Esophagus (tissue), 2 donors: ENCODE data around the gene OTUD7B. TPM values are rescaled to one million over a fixed set of nuclear protein-coding genes. Genes with fewer than 3 reads are reported as not detected.

Source experiments
- H3K27ac ChIP-seq, 2 donors: one replicate each; pipeline ENCODE4 v1.5.1; 2013; ENCODE audit warnings: low read depth in 2 of 2, mild to moderate bottlenecking in 2 of 2, inconsistent platforms in 1 of 2, low read length in 1 of 2, moderate library complexity in 1 of 2
- H3K27me3 ChIP-seq, 2 donors: one replicate each; pipeline ENCODE4 v1.6.1; 2013; ENCODE audit warnings: low read length in 2 of 2, control low read depth in 1 of 2, mild to moderate bottlenecking in 1 of 2; ENCODE audit not compliant: insufficient read depth in 2 of 2, control insufficient read depth in 1 of 2
- H3K36me3 ChIP-seq, 2 donors: one replicate each; pipeline ENCODE4 v1.6.1; 2013; ENCODE audit warnings: low read length in 1 of 2; ENCODE audit not compliant: control insufficient read depth in 2 of 2, insufficient read depth in 2 of 2
- H3K4me1 ChIP-seq, 2 donors: one replicate each; pipeline ENCODE4 v1.6.1; 2013; ENCODE audit warnings: low read length in 1 of 2; ENCODE audit not compliant: control insufficient read depth in 2 of 2, insufficient read depth in 2 of 2
- H3K4me3 ChIP-seq, 2 donors: one replicate each; pipeline ENCODE4 v1.5.1; 2013; ENCODE audit warnings: low read length in 2 of 2, mild to moderate bottlenecking in 2 of 2, low read depth in 1 of 2, moderate library complexity in 1 of 2
- H3K9me3 ChIP-seq, 2 donors: one replicate each; pipeline ENCODE4 v1.6.1; 2013; ENCODE audit warnings: mild to moderate bottlenecking in 2 of 2, low read depth in 1 of 2, low read length in 1 of 2, moderate library complexity in 1 of 2; ENCODE audit not compliant: control insufficient read depth in 2 of 2, insufficient read depth in 1 of 2
- WGBS, 2 donors: extraction: QIAGEN DNeasy Blood & Tissue Kit; methylation state at CpG; one replicate each; pipeline ENCODE4 v1.1.7; 2013; 5-methylcytosine and 5-hydroxymethylcytosine counted together
- polyA plus RNA-seq, 2 donors: library from polyadenylated mRNA; stranded (reverse); fragments of 200-250 nt; gene quantifications; one replicate each; pipeline ENCODE4 v1.2.3, GENCODE V29; 2013
- donor health status: healthy with polysubstance abuse.
- donor health status: Bipolar disorder and iron deficiency.

OTUD7B gene
- polyA plus RNA-seq, 2 donors: 2.6 to 4.7 TPM

DNA sequence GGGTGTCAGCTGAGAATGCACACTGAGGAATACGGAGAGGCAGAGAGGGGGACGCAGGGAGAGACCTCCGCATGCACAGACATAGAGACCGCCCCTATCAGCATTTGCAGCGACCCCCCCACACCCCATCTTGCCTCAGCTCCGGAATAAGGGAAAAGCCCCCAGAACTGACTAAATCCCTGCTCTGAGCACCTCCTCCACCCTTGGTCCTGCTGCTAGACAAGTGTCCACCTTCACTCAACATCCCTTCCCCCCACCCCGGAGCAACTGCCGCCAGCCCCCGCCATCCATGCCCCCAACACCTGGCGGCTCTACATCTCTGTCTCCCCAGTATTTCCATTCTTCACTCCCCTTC lies 93.7 kb downstream of the OTUD7B start:
- peak overlapping the region in 1 of 2 donors; percentile 29 for H3K4me3 ChIP-seq
- H3K36me3 ChIP-seq: no peaks in the 10 kb centered on the region
- no peaks in the 10 kb centered on the region for H3K9me3 ChIP-seq
- peaks cover 2 to 5% of the 10 kb centered on the region in 2 donors for H3K4me1 ChIP-seq
- H3K27me3 ChIP-seq: no peaks in the 10 kb centered on the region
- 10 to 15% methylated on average over 10 of the region's 10 CpGs for WGBS, 2 donors
- H3K27ac ChIP-seq: no peak overlapping the region

DNA sequence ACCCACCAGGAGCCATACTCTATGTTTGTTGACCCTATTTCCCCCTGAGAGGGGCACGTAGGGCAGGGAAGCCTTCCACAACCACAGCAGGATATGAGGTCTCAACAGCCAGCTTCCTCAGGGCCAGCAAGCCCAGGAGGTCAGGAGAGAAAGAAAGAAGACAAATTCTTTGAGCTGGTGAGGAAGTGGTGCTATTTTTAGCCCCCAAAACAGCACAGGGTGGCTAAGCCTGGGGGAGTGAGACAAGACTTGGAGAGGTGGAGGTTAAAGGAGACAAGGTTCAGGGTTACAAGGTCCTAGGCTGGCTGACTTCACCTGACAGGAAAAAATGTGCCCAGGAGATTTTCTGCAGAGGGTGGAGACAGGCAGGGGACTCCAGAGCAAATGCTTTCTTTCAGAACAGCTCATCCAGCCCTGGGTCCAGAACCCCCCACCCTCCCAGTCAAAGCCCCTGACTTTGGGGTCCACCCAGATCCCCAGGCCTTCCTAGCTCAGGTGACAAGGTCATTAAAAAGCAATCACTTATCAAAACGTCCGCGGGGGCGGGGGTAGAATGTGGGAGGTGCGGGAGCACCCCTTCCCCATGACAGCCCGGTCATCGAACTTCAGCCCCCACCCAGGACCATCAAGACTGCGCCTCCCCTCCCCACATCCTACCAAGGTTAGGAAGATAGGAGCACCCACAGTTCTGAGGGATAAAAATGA lies 94.2 kb downstream of the OTUD7B start:
- H3K4me3 ChIP-seq: no peak overlapping the region

DNA sequence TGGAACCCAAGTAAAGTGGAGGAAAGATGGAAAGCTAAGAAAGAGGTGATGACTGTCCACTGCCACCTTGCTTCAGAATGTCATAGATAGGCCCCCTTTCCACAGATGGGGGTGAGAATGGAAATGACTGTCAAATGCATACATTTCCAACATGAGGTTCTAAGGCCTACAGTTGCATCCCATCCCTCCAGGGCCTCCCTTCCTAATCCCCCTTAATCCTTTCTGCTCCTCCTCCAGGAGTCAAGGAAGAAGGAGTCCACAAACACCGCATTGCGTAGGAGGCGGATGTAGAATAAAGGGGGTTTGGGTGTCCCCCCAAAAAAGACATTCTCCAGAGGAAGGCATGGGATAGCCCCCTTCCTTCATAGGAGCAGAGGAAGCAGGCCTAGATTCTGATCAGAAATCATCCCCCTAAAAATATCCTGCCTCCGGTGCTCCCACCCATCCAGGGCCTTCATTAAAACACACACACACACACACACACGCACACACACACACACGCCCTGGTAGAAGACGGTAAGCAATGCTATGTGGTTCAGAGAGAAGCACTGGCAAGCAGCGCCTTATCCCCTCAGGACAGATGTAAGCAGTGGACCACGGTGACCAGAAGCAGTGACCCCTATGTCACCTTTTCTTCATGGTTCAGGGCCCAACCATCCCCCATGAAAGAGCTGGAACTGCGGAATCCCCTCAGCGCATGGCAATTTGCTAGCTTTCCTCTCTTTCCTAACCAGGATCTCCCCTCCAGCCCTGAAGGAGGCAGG lies 94.9 kb downstream of the OTUD7B start:
- 84% methylated on average over 11 of the region's 11 CpGs for WGBS, 2 donors
- Histone ChIP-seq H3K27me3 (no peaks in the 10 kb centered on the region), H3K4me1 (peaks cover 2 to 5% of the 10 kb centered on the region in 2 donors), H3K27ac (no peak overlapping the region), H3K36me3 (no peaks in the 10 kb centered on the region), H3K4me3 (no peak overlapping the region), H3K9me3 (no peaks in the 10 kb centered on the region)

More for the DNA sequence above, 94.2 kb downstream of the OTUD7B start:
- 21 to 31% methylated on average over 9 of the region's 9 CpGs for WGBS, 2 donors
- Histone ChIP-seq H3K27ac (no peak overlapping the region), H3K27me3 (no peaks in the 10 kb centered on the region), H3K4me1 (peaks cover 2 to 5% of the 10 kb centered on the region in 2 donors), H3K36me3 (no peaks in the 10 kb centered on the region), H3K9me3 (no peaks in the 10 kb centered on the region)

DNA sequence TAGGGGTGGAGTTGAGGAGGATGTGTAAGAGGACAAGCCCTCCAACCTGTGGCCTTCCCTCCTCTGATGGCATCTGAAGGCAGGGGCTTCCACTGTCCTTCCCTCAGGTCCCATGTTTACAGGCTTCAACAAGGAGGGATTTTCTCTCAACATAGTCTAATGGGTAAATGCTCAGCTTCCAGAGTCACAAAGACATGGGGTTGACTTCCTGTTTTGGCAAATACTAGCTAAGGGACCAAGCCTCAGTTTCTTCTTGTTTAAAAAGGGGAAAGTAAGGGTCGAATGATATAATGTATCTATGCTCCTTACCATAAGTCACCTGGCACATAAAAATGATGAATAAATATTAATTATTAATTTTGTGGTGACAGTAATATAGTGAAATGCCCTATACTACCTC lies 96.0 kb downstream of the OTUD7B start:
- no peaks in the 10 kb centered on the region for H3K36me3 ChIP-seq
- WGBS, 2 donors: 82 to 84% methylated on average over 1 of the region's 1 CpG
- H3K4me3 ChIP-seq: no peak overlapping the region
- no peaks in the 10 kb centered on the region for H3K9me3 ChIP-seq
- no peak overlapping the region for H3K27ac ChIP-seq
- no peaks in the 10 kb centered on the region for H3K27me3 ChIP-seq
- peaks cover 2 to 5% of the 10 kb centered on the region in 2 donors for H3K4me1 ChIP-seq

DNA sequence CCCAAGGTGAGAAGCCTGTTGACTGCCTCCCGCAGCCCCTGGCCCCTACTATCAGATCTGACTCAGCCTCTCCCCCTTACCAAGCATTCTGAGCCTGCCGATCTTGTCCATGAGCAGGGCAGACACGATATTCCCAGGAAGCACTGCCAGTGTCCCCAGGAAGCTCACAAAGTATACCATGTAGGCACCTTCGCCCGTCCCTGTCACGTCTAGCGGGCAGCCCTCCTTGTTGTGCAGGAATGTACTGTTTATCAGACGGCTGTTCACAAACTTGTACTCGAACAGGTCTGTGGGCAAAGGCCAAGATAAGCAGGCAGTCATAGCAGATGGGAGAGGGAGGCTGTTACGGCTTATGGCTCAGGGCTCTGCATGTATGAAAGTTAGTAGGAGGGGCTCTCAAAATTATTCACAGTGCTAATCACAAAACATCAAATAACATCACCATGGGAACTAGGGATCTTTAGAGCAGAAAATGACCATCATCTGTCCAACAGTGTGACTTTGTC lies 103.9 kb downstream of the OTUD7B start:
- H3K4me1 ChIP-seq: no peaks in the 10 kb centered on the region
- WGBS, 2 donors: 78 to 87% methylated on average over 10 of the region's 10 CpGs
- no peaks in the 10 kb centered on the region for H3K36me3 ChIP-seq
- no peak overlapping the region for H3K4me3 ChIP-seq
- no peak overlapping the region for H3K27ac ChIP-seq
- no peaks in the 10 kb centered on the region for H3K27me3 ChIP-seq
- no peaks in the 10 kb centered on the region for H3K9me3 ChIP-seq

DNA sequence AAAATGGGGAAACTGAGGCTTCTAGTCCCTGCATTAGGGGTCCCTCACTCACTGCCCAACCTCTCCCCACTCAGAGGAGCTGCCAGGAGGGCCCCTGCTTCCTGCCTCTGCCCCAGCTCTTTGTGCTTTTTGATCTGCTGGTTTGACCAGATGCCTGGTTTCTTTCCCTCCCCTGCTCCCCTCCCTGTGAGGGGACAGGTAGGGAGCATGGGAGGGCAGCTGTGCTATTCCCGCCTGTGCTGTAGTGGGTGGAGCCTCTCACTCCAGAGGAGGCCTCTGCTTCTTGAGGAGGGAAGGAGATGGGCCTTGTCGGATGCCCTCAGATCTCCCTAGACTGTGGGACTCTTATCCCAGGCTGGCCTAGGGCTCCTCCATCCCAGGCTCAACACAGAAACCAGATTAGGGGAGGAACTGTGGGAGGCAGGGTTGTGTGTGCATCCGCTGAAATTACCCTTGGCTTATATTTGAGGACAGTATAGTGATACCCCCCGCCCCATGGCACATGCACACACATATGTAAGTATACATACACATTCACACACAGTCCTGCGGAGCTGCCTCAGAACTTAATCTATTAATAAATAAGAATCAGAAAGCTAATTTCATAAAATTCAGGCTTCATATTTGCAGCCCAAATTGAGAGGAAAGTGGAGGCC lies 106.6 kb downstream of the OTUD7B start:
- Histone ChIP-seq H3K9me3 (no peaks in the 10 kb centered on the region), H3K4me1 (peaks cover 0 to 7% of the 10 kb centered on the region in 2 donors), H3K4me3 (no peak overlapping the region), H3K36me3 (no peaks in the 10 kb centered on the region), H3K27ac (no peak overlapping the region), H3K27me3 (no peaks in the 10 kb centered on the region)
- WGBS, 2 donors: 84% methylated on average over 4 to 5 of the region's 5 CpGs

DNA sequence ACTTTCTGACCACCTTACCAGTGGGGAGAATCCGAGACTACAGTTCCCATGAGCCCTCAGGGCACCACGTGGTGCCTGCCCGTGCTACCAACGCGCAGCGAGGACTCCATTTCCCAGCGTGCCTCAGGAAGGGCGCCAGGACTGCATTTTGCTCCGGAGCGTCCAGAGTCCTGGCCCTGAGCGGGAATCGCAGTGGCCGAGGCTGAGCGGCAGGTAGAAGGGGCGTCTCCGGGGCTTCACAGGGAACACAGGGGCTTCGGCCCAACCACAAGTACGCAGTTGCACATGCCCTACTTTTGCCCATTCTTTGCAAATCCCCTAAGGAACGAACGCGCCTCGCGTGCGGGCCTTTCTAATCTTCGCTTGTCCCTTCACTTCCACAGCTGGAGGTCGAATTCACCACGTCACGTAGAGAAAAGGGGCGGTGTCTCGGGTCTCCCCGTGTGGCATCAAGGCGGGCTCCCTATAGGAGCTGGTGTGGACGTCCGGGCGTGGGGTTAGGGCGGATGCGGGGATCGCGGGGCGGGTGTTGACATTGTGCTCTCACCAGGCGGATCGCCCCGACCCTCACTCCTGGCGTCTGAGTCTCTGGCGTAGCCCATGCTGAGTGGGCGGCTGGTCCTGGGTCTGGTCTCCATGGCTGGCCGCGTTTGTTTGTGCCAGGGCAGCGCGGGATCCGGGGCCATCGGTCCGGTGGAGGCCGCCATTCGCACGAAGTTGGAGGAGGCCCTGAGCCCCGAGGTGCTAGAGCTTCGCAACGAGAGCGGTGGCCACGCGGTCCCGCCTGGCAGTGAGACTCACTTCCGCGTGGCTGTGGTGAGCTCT lies 110.9 kb downstream of the OTUD7B start, which contains the start of gene BOLA1:
TSS of gene BOLA1 (plus strand) at position 109 of the 825 bp plus-strand sequence. CDS start at position 601, 492 bp downstream.
- Histone ChIP-seq H3K4me1 (peaks cover 0 to 7% of the 10 kb centered on the region in 2 donors), H3K4me3 (peak within 1 kb of the TSS; percentile 62 to 71), H3K9me3 (no peaks in the 10 kb centered on the region), H3K27ac (peak within 1 kb of the TSS; percentile 91 to 92), H3K36me3 (no peaks in the 10 kb centered on the region), H3K27me3 (no peaks in the 10 kb centered on the region)
- 4 to 6% methylated on average over 64 to 65 of the region's 65 CpGs for WGBS, 2 donors

DNA sequence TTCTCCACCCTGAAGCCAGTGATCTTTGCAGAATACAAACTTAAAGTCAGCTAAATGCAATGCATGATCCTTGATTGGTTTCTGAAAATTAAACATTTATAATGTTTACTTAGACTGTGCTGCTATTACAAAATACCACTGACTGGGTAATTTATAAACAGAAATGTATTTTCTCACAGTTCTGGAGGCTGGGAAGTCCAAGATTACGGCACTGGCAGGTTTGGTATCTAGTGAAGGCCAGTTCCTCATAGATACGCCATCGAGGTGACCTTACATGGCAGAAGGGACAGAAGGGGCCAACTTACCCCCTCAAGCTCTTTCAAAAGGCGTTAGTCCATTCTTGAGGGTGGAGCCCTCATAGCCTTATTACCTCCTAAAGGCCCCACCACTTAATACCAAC lies 114.0 kb downstream of the OTUD7B start:
- Histone ChIP-seq H3K4me3 (no peak overlapping the region), H3K27me3 (no peaks in the 10 kb centered on the region), H3K27ac (no peak overlapping the region), H3K9me3 (no peaks in the 10 kb centered on the region), H3K36me3 (no peaks in the 10 kb centered on the region), H3K4me1 (peaks cover 0 to 7% of the 10 kb centered on the region in 2 donors)
- WGBS, 2 donors: 92 to 94% methylated on average over 4 of the region's 4 CpGs

DNA sequence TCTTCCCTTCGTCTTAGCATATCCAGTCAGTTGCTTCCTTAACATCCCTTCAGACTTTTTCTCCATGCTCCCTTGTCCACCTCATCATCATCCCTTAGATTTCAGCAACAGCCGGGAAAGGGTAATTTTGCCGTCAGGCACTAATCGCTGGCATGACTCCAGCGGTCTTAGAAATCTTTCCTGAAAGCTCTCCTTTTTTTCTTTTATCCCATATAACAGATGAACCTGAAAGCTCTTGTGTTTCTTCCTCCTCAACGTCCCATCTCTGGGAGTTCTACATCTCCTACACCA lies 121.6 kb downstream of the OTUD7B start:
- Histone ChIP-seq H3K27me3 (no peaks in the 10 kb centered on the region), H3K9me3 (no peaks in the 10 kb centered on the region), H3K4me1 (no peaks in the 10 kb centered on the region), H3K36me3 (no peaks in the 10 kb centered on the region), H3K4me3 (peak overlapping the region; percentile 47 to 71), H3K27ac (peak overlapping the region; percentile 99 to 100)
- 14 to 28% methylated on average over 6 of the region's 6 CpGs for WGBS, 2 donors
